ENCODE data around the gene DNHD1. TPM values are rescaled to one million over a fixed set of nuclear protein-coding genes. Genes with fewer than 3 reads are reported as not detected.

DNHD1 gene
- total and polyA plus RNA-seq, 2 of the 13 experiments (the other 11 are each of a cell fraction or from before 2014, with no cell fraction given), result 2.7 to 9.3 TPM

DNA sequence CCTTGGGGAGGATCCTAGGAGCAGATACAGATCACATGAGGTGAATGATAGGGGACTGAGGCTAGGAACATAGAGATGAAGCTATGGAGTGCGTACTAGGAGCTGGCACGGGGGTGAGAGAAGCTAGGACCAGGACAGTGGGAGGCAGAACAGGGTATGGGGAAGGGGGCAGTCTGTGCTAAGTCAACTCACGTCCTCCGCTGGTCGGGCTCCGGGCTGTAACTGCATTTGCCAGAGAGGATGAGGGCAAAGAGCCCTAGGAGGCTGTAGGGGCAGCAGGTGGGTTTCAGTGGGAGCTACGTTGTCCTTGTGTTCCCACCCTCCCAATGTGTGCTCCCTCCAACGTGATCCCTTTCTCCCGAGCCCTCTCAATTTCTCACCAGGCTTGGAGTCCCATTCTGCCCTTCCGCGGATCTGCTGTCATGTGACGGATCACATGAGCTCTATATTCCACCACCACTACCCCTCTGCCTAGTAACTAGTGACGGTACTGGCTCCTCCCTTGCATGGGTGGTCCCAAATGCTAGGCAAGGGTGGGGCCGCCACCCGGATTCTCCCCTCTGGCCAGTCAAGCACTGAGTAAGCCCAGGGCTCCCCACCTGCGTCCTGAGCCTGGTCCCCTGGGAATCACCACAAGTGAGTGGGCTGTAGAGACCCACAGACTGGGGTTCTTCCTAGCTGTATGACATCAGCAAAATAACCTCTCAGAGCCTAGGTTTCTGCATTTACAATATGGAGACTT is 122.1 kb downstream of the DNHD1 start, which contains the start of gene TPP1 (continued):
- no peak for TF ChIP-seq ETV6 (CRISPR knock-in tag; conservative IDR thresholded peaks at IDR 0.05)
- no peak for TF ChIP-seq ZNF10 (CRISPR knock-in tag; IDR thresholded peaks at IDR 0.05; ENCODE audit: borderline replicate concordance, low read depth)
- peak; percentile 36; the same call in 1 of the 2 replicates for TF ChIP-seq KDM5B (CRISPR knock-in tag; IDR thresholded peaks at IDR 0.05; ENCODE audit: borderline replicate concordance)
- TF ChIP-seq ZNF615 (CRISPR knock-in tag; IDR thresholded peaks at IDR 0.05; ENCODE audit: borderline replicate concordance), result 0 out of 2 replicates have a peak, but pooled peaks have one; percentile 51
- TF ChIP-seq, protein P1, sequence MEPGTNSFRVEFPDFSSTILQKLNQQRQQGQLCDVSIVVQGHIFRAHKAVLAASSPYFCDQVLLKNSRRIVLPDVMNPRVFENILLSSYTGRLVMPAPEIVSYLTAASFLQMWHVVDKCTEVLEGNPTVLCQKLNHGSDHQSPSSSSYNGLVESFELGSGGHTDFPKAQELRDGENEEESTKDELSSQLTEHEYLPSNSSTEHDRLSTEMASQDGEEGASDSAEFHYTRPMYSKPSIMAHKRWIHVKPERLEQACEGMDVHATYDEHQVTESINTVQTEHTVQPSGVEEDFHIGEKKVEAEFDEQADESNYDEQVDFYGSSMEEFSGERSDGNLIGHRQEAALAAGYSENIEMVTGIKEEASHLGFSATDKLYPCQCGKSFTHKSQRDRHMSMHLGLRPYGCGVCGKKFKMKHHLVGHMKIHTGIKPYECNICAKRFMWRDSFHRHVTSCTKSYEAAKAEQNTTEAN (CRISPR knock-in tag; conservative IDR thresholded peaks at IDR 0.05), result 0 out of 2 replicates have a peak, but pooled peaks have one; percentile 27
- no peak for TF ChIP-seq NFRKB (IDR thresholded peaks at IDR 0.05)
- no peak for TF ChIP-seq ETS1 (CRISPR knock-in tag; IDR thresholded peaks at IDR 0.05)
- TF ChIP-seq MEIS2 (CRISPR knock-in tag; IDR thresholded peaks at IDR 0.05), result 0 out of 2 replicates have a peak, but pooled peaks have one; percentile 40
- TF ChIP-seq ATF1 (CRISPR knock-in tag; IDR thresholded peaks at IDR 0.05), result peak; percentile 93
- TF ChIP-seq PRMT3 (CRISPR knock-in tag; IDR thresholded peaks at IDR 0.05; ENCODE audit: borderline replicate concordance, low read depth), result no peak
- TF ChIP-seq KMT2B (CRISPR knock-in tag; IDR thresholded peaks at IDR 0.05), result 0 out of 2 replicates have a peak, but pooled peaks have one; percentile 52
- TF ChIP-seq ZNF205 (CRISPR knock-in tag; IDR thresholded peaks at IDR 0.05), result peak; percentile 67; the same call in 1 of the 2 replicates
- TF ChIP-seq ZNF614 (CRISPR knock-in tag; IDR thresholded peaks at IDR 0.05; ENCODE audit: borderline replicate concordance), result peak; percentile 57; the same call in 1 of the 2 replicates
- no peak for TF ChIP-seq ZNF282 (IDR thresholded peaks at IDR 0.05; ENCODE audit: partially characterized antibody)
- TF ChIP-seq USF2 (IDR thresholded peaks at IDR 0.05; ENCODE audit: low read depth, low read length), result peak; percentile 99
- TF ChIP-seq USF2 (CRISPR knock-in tag; IDR thresholded peaks at IDR 0.05; ENCODE audit: borderline replicate concordance), result peak; percentile 99; the same call in 1 of the 2 replicates
- TF ChIP-seq ZBTB42 (CRISPR knock-in tag; IDR thresholded peaks at IDR 0.05), result 0 out of 2 replicates have a peak, but pooled peaks have one; percentile 61
- no peak for TF ChIP-seq ZNF34 (CRISPR knock-in tag; IDR thresholded peaks at IDR 0.05; ENCODE audit: borderline replicate concordance)
- TF ChIP-seq RARA (CRISPR knock-in tag; IDR thresholded peaks at IDR 0.05), result 0 out of 2 replicates have a peak, but pooled peaks have one; percentile 4
- TF ChIP-seq PHF8 (CRISPR knock-in tag; IDR thresholded peaks at IDR 0.05), result peak; percentile 60; the same call in 1 of the 2 replicates
- TF ChIP-seq ZNF350 (CRISPR knock-in tag; IDR thresholded peaks at IDR 0.05; ENCODE audit: borderline replicate concordance, low read depth), result peak; percentile 42; the same call in 1 of the 2 replicates
- no peak for TF ChIP-seq NRL (CRISPR knock-in tag; IDR thresholded peaks at IDR 0.05; ENCODE audit: borderline replicate concordance)
- no peak for TF ChIP-seq ZBTB21 (CRISPR knock-in tag; IDR thresholded peaks at IDR 0.05)
- TF ChIP-seq, protein P2, sequence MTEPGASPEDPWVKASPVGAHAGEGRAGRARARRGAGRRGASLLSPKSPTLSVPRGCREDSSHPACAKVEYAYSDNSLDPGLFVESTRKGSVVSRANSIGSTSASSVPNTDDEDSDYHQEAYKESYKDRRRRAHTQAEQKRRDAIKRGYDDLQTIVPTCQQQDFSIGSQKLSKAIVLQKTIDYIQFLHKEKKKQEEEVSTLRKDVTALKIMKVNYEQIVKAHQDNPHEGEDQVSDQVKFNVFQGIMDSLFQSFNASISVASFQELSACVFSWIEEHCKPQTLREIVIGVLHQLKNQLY (CRISPR knock-in tag; IDR thresholded peaks at IDR 0.05), result 0 out of 2 replicates have a peak, but pooled peaks have one; percentile 28
- peak; percentile 88 for TF ChIP-seq ZNF263 (CRISPR knock-in tag; IDR thresholded peaks at IDR 0.05)
- peak; percentile 95 for TF ChIP-seq KAT8 (CRISPR knock-in tag; IDR thresholded peaks at IDR 0.05)

All from HepG2 (cell line).